ENCODE measurements around the gene MAPK8IP3.

Gene MAPK8IP3

DNA sequence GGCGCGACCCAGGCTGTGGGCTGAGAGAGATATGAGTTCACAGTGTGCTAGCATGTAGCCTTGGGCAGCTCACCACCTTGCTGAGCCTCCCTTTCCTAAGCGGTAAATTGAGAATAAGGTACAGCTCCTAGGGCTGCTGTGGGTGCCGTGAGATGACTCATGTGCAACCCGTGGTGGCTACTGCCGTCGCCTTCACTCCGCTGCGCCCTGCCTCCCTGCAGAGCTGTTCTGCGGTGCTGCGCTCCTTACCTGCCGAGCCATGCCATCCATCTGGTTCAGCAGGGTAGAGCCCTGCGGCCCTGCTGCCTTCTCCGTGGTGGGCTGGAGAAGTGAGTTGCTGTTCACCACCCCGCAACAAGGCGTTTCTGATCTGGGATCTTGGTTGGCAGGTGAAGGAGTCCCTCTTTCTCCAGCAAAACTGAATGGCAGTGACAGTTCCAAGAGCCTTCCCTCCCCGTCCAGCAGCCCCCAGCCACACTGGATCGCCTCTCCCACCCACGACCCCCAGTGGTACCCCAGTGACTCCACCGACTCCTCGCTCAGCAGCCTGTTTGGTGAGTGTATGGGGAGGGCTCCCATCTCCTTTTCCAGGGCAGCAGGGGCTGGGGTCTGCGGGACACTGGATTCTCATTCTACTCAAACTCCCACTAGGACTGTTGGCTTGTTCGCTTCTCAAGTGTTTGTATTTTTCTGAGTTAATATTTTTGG is 37.2 kb upstream of the MAPK8IP3 start:
- Histone ChIP-seq H3K27me3 (ENCODE audit: low read depth, low read length) (no peaks in the 10 kb centered on the region), H3K4me3 (ENCODE audit: low read depth in 1 of 2, low read length in 2 of 2) (no peak overlapping the region), H3K27ac (ENCODE audit: low read length) (no peak overlapping the region), H3K4me1 (ENCODE audit: control insufficient read depth in 1 of 2, insufficient read depth in 2 of 2, low read length in 2 of 2) (no peaks in the 10 kb centered on the region), H3K36me3 (ENCODE audit: control insufficient read depth in 1 of 2, insufficient read depth in 2 of 2, low read length in 2 of 2) (peaks cover 85 to 95% of the 10 kb centered on the region in 2 donors), H3K9me3 (ENCODE audit: control insufficient read depth in 1 of 2, low read length in 2 of 2) (no peaks in the 10 kb centered on the region)

DNA sequence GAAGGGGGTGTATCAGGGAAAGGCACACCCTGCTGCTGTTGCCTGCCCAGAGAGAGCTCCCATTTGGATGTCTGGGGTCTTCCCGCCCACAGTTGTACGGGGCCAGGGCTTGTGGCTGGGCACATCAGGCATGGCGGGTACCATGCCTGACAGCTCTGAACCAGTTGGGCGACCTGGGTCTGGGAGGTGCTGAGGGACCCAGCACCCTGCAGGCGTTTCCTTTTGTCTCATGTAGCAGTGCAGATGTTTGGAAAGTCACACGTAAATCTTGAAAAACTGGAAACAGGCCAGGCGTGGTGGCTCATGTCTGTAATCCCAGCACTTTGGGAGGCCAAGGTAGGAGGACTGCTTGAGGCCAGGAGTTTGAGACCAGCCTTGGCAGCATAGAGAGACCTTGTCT is 36.3 kb upstream of the MAPK8IP3 start:
- H3K36me3 ChIP-seq (ENCODE audit: control insufficient read depth in 1 of 2, insufficient read depth in 2 of 2, low read length in 2 of 2) = peaks cover 83 to 95% of the 10 kb centered on the region in 2 donors
- no peak overlapping the region for H3K4me3 ChIP-seq (ENCODE audit: low read depth in 1 of 2, low read length in 2 of 2)
- H3K9me3 ChIP-seq (ENCODE audit: control insufficient read depth in 1 of 2, low read length in 2 of 2) = no peaks in the 10 kb centered on the region
- no peak overlapping the region for H3K27ac ChIP-seq (ENCODE audit: low read length)
- H3K27me3 ChIP-seq (ENCODE audit: low read depth, low read length) = no peaks in the 10 kb centered on the region
- no peaks in the 10 kb centered on the region for H3K4me1 ChIP-seq (ENCODE audit: control insufficient read depth in 1 of 2, insufficient read depth in 2 of 2, low read length in 2 of 2)

DNA sequence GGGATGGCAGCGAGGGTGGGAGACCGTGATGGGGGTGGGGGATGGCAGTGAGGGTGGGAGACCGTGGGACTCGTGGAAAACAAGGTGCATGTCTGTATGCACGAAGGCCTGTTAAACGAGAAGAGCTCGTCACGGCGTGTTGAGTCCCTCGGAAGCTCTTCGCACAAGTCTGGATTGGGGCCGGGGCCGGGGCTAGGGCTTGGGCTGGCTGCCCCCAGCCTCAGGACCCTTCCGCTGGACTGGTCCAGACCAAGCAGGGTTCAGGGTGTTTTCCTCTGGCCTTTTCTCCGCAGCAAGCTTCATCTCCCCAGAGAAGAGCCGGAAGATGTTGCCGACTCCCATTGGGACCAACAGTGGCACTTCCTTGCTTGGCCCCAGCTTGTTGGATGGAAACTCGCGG is 35.6 kb upstream of the MAPK8IP3 start:
- H3K27me3 ChIP-seq (ENCODE audit: low read depth, low read length) = no peaks in the 10 kb centered on the region
- no peak overlapping the region for H3K4me3 ChIP-seq (ENCODE audit: low read depth in 1 of 2, low read length in 2 of 2)
- H3K9me3 ChIP-seq (ENCODE audit: control insufficient read depth in 1 of 2, low read length in 2 of 2) = no peaks in the 10 kb centered on the region
- no peaks in the 10 kb centered on the region for H3K4me1 ChIP-seq (ENCODE audit: control insufficient read depth in 1 of 2, insufficient read depth in 2 of 2, low read length in 2 of 2)
- H3K27ac ChIP-seq (ENCODE audit: low read length) = no peak overlapping the region
- peaks cover 77 to 95% of the 10 kb centered on the region in 2 donors for H3K36me3 ChIP-seq (ENCODE audit: control insufficient read depth in 1 of 2, insufficient read depth in 2 of 2, low read length in 2 of 2)

DNA sequence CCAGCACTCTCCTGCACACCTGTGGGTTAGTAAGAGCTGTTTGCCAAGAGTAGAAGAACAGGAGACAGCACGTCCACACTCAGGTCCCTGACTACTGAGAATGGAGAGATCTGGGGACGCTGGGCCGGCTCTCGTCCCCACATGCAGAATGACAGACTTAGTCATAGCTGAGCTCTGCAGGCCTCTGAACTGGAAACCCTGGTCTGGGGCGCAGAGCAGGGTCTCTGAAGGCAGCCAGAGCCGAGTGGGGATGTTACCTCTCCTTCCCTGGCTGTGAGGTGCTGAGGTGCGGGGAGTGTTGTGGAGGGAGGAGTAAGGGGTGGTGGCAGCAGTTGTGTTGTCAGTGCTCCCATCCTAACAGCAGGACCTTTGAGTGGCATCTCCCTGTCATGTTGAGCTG is 35.1 kb upstream of the MAPK8IP3 start:
- Histone ChIP-seq H3K4me3 (ENCODE audit: low read depth in 1 of 2, low read length in 2 of 2) (no peak overlapping the region), H3K9me3 (ENCODE audit: control insufficient read depth in 1 of 2, low read length in 2 of 2) (no peaks in the 10 kb centered on the region), H3K27ac (ENCODE audit: low read length) (no peak overlapping the region), H3K36me3 (ENCODE audit: control insufficient read depth in 1 of 2, insufficient read depth in 2 of 2, low read length in 2 of 2) (peaks cover 72 to 95% of the 10 kb centered on the region in 2 donors), H3K27me3 (ENCODE audit: low read depth, low read length) (no peaks in the 10 kb centered on the region), H3K4me1 (ENCODE audit: control insufficient read depth in 1 of 2, insufficient read depth in 2 of 2, low read length in 2 of 2) (no peaks in the 10 kb centered on the region)

DNA sequence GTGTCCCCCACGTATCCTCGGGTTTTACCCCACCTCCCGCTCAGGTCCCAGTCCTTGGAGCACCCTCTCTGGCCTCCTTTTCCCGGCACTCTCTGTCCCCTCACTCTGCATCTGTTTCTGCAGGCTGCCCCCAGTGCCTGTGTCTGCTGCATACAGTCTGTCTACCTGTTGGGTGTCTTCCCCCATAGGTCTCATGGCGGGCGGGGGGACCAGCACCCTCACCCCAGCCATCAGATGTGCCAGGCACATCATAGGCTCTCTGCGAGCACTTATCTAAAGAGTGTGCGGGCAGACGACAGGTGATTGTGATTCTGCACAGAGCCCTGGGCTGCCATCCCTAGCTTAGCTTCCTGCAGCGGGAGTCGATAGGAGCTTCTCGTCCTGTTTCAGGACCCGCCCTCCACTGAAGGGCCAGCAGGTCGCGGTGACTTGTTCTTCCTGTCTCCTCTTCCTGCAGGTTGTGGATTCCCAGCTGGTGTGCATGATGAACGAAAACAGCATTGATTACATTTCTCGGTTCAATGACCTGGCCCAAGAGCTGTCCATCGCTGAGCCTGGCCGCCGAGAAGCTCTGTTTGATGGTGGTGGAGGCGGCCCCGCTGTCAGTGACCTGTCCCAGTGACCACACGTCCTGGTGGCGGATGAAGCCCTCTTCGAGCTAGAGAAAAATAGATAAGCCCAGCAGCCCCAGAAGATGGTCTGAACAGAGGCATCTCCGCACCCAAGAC is 32.4 kb upstream of the MAPK8IP3 start:
- Histone ChIP-seq H3K9me3 (ENCODE audit: control insufficient read depth in 1 of 2, low read length in 2 of 2) (no peaks in the 10 kb centered on the region), H3K4me1 (ENCODE audit: control insufficient read depth in 1 of 2, insufficient read depth in 2 of 2, low read length in 2 of 2) (peaks cover 0 to under 1% of the 10 kb centered on the region in 2 donors), H3K36me3 (ENCODE audit: control insufficient read depth in 1 of 2, insufficient read depth in 2 of 2, low read length in 2 of 2) (peaks cover 48 to 68% of the 10 kb centered on the region in 2 donors), H3K27ac (ENCODE audit: low read length) (no peak overlapping the region), H3K27me3 (ENCODE audit: low read depth, low read length) (no peaks in the 10 kb centered on the region), H3K4me3 (ENCODE audit: low read depth in 1 of 2, low read length in 2 of 2) (no peak overlapping the region)

DNA sequence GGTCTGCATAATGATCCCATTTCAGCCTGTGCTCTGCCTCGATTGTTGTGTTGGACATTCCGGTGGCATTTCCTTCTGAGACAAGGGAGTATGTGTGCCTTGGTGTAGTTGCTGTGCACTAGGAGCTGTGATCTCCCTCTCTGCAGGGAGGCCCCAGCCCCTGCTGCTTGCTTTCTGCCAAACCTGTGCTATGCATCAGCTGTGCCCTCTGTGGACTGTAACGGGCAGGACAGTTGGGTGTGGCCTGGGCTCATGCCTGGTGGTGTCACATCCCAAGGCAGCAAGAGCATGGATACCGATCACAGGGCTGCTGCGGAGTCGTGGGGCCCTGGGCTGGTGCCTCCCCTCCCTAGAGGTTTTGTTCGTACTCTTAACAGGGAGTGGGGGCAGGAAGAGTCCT is 31.7 kb upstream of the MAPK8IP3 start:
- H3K4me3 ChIP-seq (ENCODE audit: low read depth in 1 of 2, low read length in 2 of 2) = no peak overlapping the region
- peaks cover 45 to 61% of the 10 kb centered on the region in 2 donors for H3K36me3 ChIP-seq (ENCODE audit: control insufficient read depth in 1 of 2, insufficient read depth in 2 of 2, low read length in 2 of 2)
- H3K9me3 ChIP-seq (ENCODE audit: control insufficient read depth in 1 of 2, low read length in 2 of 2) = no peaks in the 10 kb centered on the region
- H3K27ac ChIP-seq (ENCODE audit: low read length) = no peak overlapping the region
- no peaks in the 10 kb centered on the region for H3K27me3 ChIP-seq (ENCODE audit: low read depth, low read length)
- H3K4me1 ChIP-seq (ENCODE audit: control insufficient read depth in 1 of 2, insufficient read depth in 2 of 2, low read length in 2 of 2) = peaks cover 5 to 7% of the 10 kb centered on the region in 2 donors

DNA sequence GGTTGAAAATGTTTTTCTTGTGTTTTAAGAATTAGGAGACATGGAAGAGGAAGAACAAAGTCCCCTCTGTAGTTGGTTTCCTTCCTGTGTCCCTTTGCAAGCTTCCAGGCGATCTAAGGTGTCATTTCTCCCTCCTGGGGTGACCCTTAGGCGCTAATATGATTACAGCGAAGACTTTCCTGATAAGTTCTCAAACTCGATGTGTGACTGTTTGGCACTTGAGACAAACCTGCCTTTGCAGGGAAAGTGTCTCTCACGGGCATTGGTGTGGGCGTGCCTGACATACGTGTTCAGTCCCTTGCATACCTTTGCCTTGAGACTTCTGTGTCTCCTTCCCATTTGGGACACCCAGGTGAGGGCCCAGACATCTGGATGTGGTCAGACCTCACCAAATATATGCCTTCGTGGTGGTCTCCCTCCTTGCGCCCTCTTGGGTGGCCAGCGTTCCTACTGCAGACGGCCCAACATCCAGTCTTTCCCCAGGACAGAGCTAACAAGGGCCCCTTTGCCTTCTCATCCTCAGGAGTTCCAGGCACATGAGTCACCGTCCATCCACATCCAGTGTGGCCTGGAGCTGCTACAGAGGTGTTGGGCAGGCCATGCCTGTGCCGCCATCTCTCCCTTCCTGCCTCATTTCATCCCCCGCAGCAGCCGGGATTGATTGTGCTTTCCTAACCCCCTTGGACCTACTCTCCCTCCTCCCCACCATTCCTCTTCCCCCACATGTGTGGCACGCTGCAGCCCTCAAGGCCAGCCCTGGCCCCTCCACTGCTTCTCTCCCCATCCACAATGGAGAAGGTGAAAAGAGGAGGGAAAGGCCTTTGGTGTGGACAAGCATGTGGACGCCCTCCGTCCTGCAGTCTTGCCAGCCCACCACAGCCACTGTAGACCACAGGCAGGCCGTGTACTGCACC is 31.0 kb upstream of the MAPK8IP3 start:
- Histone ChIP-seq H3K9me3 (ENCODE audit: control insufficient read depth in 1 of 2, low read length in 2 of 2) (no peaks in the 10 kb centered on the region), H3K27me3 (ENCODE audit: low read depth, low read length) (no peaks in the 10 kb centered on the region), H3K4me1 (ENCODE audit: control insufficient read depth in 1 of 2, insufficient read depth in 2 of 2, low read length in 2 of 2) (peaks cover 5 to 7% of the 10 kb centered on the region in 2 donors), H3K27ac (ENCODE audit: low read length) (no peak overlapping the region), H3K4me3 (ENCODE audit: low read depth in 1 of 2, low read length in 2 of 2) (no peak overlapping the region), H3K36me3 (ENCODE audit: control insufficient read depth in 1 of 2, insufficient read depth in 2 of 2, low read length in 2 of 2) (peaks cover 38 to 56% of the 10 kb centered on the region in 2 donors)

DNA sequence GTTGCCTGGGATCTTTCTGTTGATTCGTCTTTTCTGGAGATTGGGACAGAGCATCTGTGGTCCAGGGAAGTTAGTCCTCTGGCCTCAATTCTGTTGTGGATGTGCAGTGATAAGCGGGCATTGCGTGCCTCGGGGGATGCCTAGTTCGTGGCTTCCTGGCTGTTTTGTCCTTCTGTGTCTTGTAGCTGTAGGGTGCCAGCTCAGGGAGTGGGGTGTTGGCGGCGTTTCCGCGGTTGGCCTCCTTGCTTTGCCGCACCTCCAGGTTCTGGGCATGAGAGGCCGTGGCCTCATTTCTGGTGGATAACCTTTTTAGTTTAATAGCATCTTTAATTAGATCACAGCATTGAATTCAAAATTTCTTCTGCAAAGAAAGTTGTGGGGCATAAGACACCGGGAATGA is 29.3 kb upstream of the MAPK8IP3 start:
- H3K4me3 ChIP-seq (ENCODE audit: low read depth in 1 of 2, low read length in 2 of 2) = no peak overlapping the region
- no peak overlapping the region for H3K27ac ChIP-seq (ENCODE audit: low read length)
- no peaks in the 10 kb centered on the region for H3K27me3 ChIP-seq (ENCODE audit: low read depth, low read length)
- H3K9me3 ChIP-seq (ENCODE audit: control insufficient read depth in 1 of 2, low read length in 2 of 2) = no peaks in the 10 kb centered on the region
- peaks cover 5 to 7% of the 10 kb centered on the region in 2 donors for H3K4me1 ChIP-seq (ENCODE audit: control insufficient read depth in 1 of 2, insufficient read depth in 2 of 2, low read length in 2 of 2)
- peaks cover 25 to 42% of the 10 kb centered on the region in 2 donors for H3K36me3 ChIP-seq (ENCODE audit: control insufficient read depth in 1 of 2, insufficient read depth in 2 of 2, low read length in 2 of 2)

DNA sequence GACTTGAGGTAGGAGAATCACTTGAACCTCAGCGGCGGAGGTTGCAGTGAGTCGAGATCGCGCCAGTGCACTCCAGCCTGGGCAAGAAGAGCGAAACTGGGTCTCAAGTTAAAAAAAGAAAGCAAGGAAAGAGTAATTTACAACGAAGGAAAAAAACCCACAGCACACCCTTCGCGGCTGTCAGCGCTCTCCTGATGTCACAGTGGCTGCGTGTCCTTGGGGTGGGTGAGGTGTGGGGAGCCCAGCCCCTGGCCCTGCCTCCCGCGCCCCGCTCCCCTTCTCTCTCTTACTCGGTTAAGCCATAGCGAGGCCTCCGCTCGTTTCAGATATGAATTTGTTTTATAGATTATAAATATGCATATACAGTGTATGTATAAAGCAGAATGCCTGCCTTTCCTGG is 28.7 kb upstream of the MAPK8IP3 start:
- no peak overlapping the region for H3K27ac ChIP-seq (ENCODE audit: low read length)
- peaks cover 5 to 7% of the 10 kb centered on the region in 2 donors for H3K4me1 ChIP-seq (ENCODE audit: control insufficient read depth in 1 of 2, insufficient read depth in 2 of 2, low read length in 2 of 2)
- no peaks in the 10 kb centered on the region for H3K27me3 ChIP-seq (ENCODE audit: low read depth, low read length)
- H3K9me3 ChIP-seq (ENCODE audit: control insufficient read depth in 1 of 2, low read length in 2 of 2) = no peaks in the 10 kb centered on the region
- peaks cover 19 to 35% of the 10 kb centered on the region in 2 donors for H3K36me3 ChIP-seq (ENCODE audit: control insufficient read depth in 1 of 2, insufficient read depth in 2 of 2, low read length in 2 of 2)
- H3K4me3 ChIP-seq (ENCODE audit: low read depth in 1 of 2, low read length in 2 of 2) = no peak overlapping the region

DNA sequence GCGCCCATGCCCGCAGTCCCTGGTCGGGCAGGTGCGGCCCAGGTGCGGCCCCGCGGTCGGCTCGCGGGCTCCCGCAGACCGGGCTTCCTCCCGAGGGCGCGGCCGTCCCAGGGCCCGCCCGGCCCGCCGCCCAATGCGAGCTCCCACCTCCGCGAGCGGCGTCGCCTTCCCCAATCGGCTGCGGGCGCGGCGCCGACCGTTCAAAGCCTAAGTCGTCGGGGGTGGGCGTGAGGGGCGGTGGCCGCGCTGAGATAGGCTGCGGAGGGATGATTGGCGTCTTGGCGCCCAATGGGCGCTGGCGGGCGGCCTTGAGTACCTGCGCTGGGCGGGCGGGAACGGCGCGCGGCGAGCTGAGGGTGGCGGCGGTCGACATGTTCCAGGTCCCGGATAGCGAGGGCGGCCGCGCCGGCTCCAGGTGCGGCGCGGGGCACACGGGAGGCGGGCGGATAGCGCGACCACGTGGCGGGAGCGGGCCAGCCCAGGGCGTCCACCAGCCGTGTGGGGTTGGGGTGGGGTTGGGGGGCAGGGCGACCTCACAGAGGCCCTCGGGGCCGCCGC is 28.0 kb upstream of the MAPK8IP3 start, which contains the start of gene JPT2:
JPT2 (plus strand) TSS at position 338 of the 558 bp plus-strand sequence; CDS start at position 372, 34 bp downstream.
- Histone ChIP-seq H3K4me3 (ENCODE audit: low read depth in 1 of 2, low read length in 2 of 2) (peak within 1 kb of the TSS; percentile 78 to 82), H3K27me3 (ENCODE audit: low read depth, low read length) (no peaks in the 10 kb centered on the region), H3K36me3 (ENCODE audit: control insufficient read depth in 1 of 2, insufficient read depth in 2 of 2, low read length in 2 of 2) (peaks cover 12 to 28% of the 10 kb centered on the region in 2 donors), H3K4me1 (ENCODE audit: control insufficient read depth in 1 of 2, insufficient read depth in 2 of 2, low read length in 2 of 2) (peaks cover 5 to 7% of the 10 kb centered on the region in 2 donors), H3K27ac (ENCODE audit: low read length) (peak within 1 kb of the TSS; percentile 27), H3K9me3 (ENCODE audit: control insufficient read depth in 1 of 2, low read length in 2 of 2) (no peaks in the 10 kb centered on the region)

All from muscle layer of duodenum (tissue), 2 donors.